HepG2 (cell line): Measurements from ENCODE around the gene CLEC10A. TPM values are rescaled to one million over a fixed set of nuclear protein-coding genes. Genes with fewer than 3 reads are reported as not detected.

Experiments used
- ATAC-seq: fragments of 200-7000 bp; cut with Tn5 transposase; 3 replicates; pipeline ENCODE4 v1.9.1; 2020; ENCODE audit warnings: mild to moderate bottlenecking, moderate library complexity
- BruUV-seq: library from RNA; stranded (reverse); fragments of 400-500 nt; replicated peaks from 2 replicates; lab custom pipeline; 2021; lab: Mats Ljungman, UMichigan
- CTCF ChIA-PET: fragments of 300-600 bp; formaldehyde crosslinking; extraction: SDS; loops from one replicate; lab custom pipeline; 2021; ENCODE audit warnings: low total read pairs, inconsistent platforms, low intra/inter-chr PET ratio; lab: Yijun Ruan, JAX
- POLR2A ChIA-PET: fragments of 350-600 bp; sonication (Branson Sonifier 250); formaldehyde crosslinking; loops from one replicate; lab custom pipeline; 2020; ENCODE audit warnings: antibody characterized with exemption, inconsistent platforms; lab: Yijun Ruan, JAX
- DNase-seq: peaks from one replicate; pipeline ENCODE4 v3.0.0-alpha.2; 2015; ENCODE audit warnings: low spot score
- FAIRE-seq: peaks from 3 replicates; lab custom pipeline; 2011; peaks lifted over from hg19 to GRCh38; lab: Jason Lieb, UNC
- H2AFZ ChIP-seq: one replicate; pipeline ENCODE4 v1.6.1; 2011; ENCODE audit warnings: low read length, inconsistent platforms
- H3K27ac ChIP-seq: fragments of 300-600 bp; 3 replicates; pipeline ENCODE4 v1.8.0; 2011; ENCODE audit warnings: mixed run types, mild to moderate bottlenecking, mixed read lengths, low read length, inconsistent platforms; ENCODE audit not compliant: insufficient read depth; ENCODE audit errors: extremely low read length
- H3K27me3 ChIP-seq, 2 experiments: fragments of 200-600 bp in 1 of 2; 2 replicates in 1 of 2; 3 replicates in 1 of 2; pipeline versions ENCODE4 v1.6.0 to v1.8.0; 2011; ENCODE audit warnings: low read length in 2 of 2, mild to moderate bottlenecking in 2 of 2, moderate library complexity in 2 of 2, inconsistent platforms in 1 of 2; ENCODE audit not compliant: insufficient read depth in 2 of 2, control insufficient read depth in 1 of 2
- H3K36me3 ChIP-seq, 2 experiments: fragments of 200-600 bp in 1 of 2; replicated peaks in 1 of 2; 2 replicates in 1 of 2; 3 replicates in 1 of 2; pipeline versions ENCODE4 v1.5.1 to v1.8.0; 2011; ENCODE audit warnings: low read length in 2 of 2, inconsistent platforms in 1 of 2; ENCODE audit not compliant: insufficient read depth in 2 of 2, control insufficient read depth in 1 of 2
- H3K4me1 ChIP-seq: 2 replicates; pipeline ENCODE4 v1.5.1; 2012; ENCODE audit warnings: low read length, inconsistent platforms; ENCODE audit not compliant: insufficient read depth
- H3K4me2 ChIP-seq: 2 replicates; pipeline ENCODE4 v1.6.0; 2011; ENCODE audit warnings: low read depth, low read length, inconsistent platforms
- H3K4me3 ChIP-seq, 3 experiments: fragments of 200-600 bp in 1 of 3; sonication (generic), shearing (Covaris generic) in 1 of 3; replicated peaks in 1 of 3; 2 replicates each; pipeline ENCODE4 v1.5.1; 2011 to 2016; ENCODE audit warnings: low read length in 3 of 3, inconsistent platforms in 2 of 3, low read depth in 2 of 3, mild to moderate bottlenecking in 2 of 3, control low read depth in 1 of 3, mixed read lengths in 1 of 3; ENCODE audit not compliant: insufficient read depth in 1 of 3
- H3K79me2 ChIP-seq: one replicate; pipeline ENCODE4 v1.6.1; 2011; ENCODE audit warnings: low read length, inconsistent platforms; ENCODE audit not compliant: insufficient read depth
- H3K9ac ChIP-seq: 2 replicates; pipeline ENCODE4 v1.6.0; 2011; ENCODE audit warnings: mild to moderate bottlenecking, low read depth, low read length, inconsistent platforms; ENCODE audit not compliant: insufficient read depth
- H3K9me3 ChIP-seq: 2 replicates; pipeline ENCODE4 v1.5.1; 2012; ENCODE audit warnings: mild to moderate bottlenecking, low read length
- H4K20me1 ChIP-seq: 2 replicates; pipeline ENCODE4 v1.6.0; 2011; ENCODE audit warnings: inconsistent platforms, mild to moderate bottlenecking, low read length, moderate library complexity; ENCODE audit not compliant: insufficient read depth
- AKAP8 ChIP-seq: sonication (generic); formaldehyde crosslinking; IDR thresholded peaks from 2 replicates; pipeline ENCODE4 v1.5.1; 2020; ENCODE audit warnings: mild to moderate bottlenecking, missing genetic modification reagents
- HMGA1 ChIP-seq: sonication (generic); formaldehyde crosslinking; conservative IDR thresholded peaks from 2 replicates; pipeline ENCODE4 v1.4.0; 2020; ENCODE audit warnings: missing genetic modification reagents
- JDP2 ChIP-seq: sonication (generic); formaldehyde crosslinking; IDR thresholded peaks from 2 replicates; pipeline ENCODE4 v1.8.1; 2022; ENCODE audit warnings: missing genetic modification reagents, borderline replicate concordance
- KDM4B ChIP-seq: sonication (generic); formaldehyde crosslinking; IDR thresholded peaks from 2 replicates; pipeline ENCODE4 v1.4.0; 2020; ENCODE audit warnings: missing genetic modification reagents
- PHF5A ChIP-seq: IDR thresholded peaks from one replicate; pipeline ENCODE4 v1.6.1; 2018; ENCODE audit warnings: low read depth, missing genetic modification reagents; ENCODE audit not compliant: unreplicated experiment
- RXRB ChIP-seq: IDR thresholded peaks from 2 replicates; pipeline ENCODE4 v1.6.1; 2016; ENCODE audit warnings: borderline replicate concordance, missing genetic modification reagents, missing compliant biosample characterization
- WGBS: methylation state at CpG from one replicate; pipeline ENCODE4 v1.1.6; 2017; ENCODE audit warnings: low lambda C conversion rate; 5-methylcytosine and 5-hydroxymethylcytosine counted together
- in situ Hi-C: cut with HindIII; loops from 2 replicates; pipeline ENCODE4 v1.10.0; 2017; ENCODE audit warnings: low pct_unique_long_range_greater_than_20kb; ENCODE audit not compliant: extremely low pct_ligation_motif_present
- intact Hi-C: fragments of 100-400 bp; cut with micrococcal nuclease; formaldehyde crosslinking; loops from one replicate; pipeline ENCODE4 v1.10.0; 2022; ENCODE audit not compliant: unreplicated experiment
- polyA plus RNA-seq, 8 experiments: library from polyadenylated mRNA; depleted of rRNA in 3 of 8; stranded (reverse) in 7 of 8; unstranded in 1 of 8; fragments of >200 nt; fragmentation: Illumina TruSeq in 4 of 8; extraction: Trizol in 4 of 8; gene quantifications; 2 replicates each; pipeline versions ENCODE4 v1.2.1 to v1.2.3, GENCODE V29; 2011 to 2016; ENCODE audit warnings: low read depth in 4 of 8, missing spikeins in 1 of 8, mixed read lengths in 1 of 8; ENCODE audit not compliant: insufficient read depth in 1 of 8
- total RNA-seq, 5 experiments: library from RNA; depleted of rRNA; stranded (reverse); fragments of >200 nt; fragmentation: Illumina TruSeq; extraction: Trizol; gene quantifications; 2 replicates each; pipeline ENCODE4 v1.2.3, GENCODE V29; 2016; ENCODE audit warnings: low read depth in 1 of 5
- TF ChIP-seq, protein P1 (sequence below): sonication (generic); formaldehyde crosslinking; IDR thresholded peaks from 2 replicates; pipeline ENCODE4 v1.4.0; 2020; ENCODE audit warnings: missing genetic modification reagents, borderline replicate concordance

CLEC10A gene
- total and polyA plus RNA-seq, 2 of the 13 experiments (the other 11 are each of a cell fraction or from before 2014, with no cell fraction given): 0.33 TPM; not detected in 1

DNA sequence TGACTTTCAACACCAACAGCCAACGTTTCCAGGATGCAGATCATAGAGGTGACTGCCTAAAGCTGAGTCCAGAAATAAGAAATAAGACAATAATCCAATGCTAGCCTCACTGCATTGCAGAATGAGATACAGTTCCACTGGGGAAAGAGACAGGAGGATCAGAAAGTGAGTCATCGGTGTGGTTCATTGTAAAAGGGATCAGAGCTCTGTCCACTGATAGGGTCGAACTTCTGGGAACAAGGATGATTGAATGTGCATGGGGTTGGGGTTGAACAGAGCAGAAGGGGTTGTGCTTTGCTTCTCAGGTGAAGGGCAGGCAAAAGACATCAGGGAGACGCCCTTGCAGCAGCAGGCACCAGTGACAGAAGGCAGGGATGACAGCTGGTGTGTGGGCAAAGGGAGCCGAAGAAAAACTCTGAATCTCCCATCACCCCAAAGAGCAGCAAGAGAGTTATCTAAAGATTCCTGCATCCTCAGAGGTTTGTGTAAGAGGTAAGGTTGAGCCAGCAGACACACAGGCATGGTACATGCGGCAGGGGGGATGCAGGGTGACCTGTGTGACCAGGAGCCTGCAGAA is 16.4 kb downstream of the CLEC10A start:
- CTCF ChIA-PET: no interaction called here
- H3K4me3 ChIP-seq: no peak overlapping the region
- H3K9ac ChIP-seq: no peak overlapping the region
- no TSS peak for BruUV-seq
- POLR2A ChIA-PET: no interaction called here
- H2AFZ ChIP-seq: no peak overlapping the region
- 0 out of 5 replicates have a peak, but pooled peaks cover 0 to 9% of the 10 kb centered on the region in 2 experiments for H3K27me3 ChIP-seq
- no peaks in the 10 kb centered on the region for H3K36me3 ChIP-seq
- H3K4me1 ChIP-seq: peaks cover 8% of the 10 kb centered on the region
- no peak for FAIRE-seq
- H3K4me2 ChIP-seq: no peak overlapping the region
- in situ Hi-C loops (no loop called here), intact Hi-C loops (no loop called here)
- no peak for TF ChIP-seq PHF5A
- TF ChIP-seq RXRB (CRISPR knock-in tag): no peak
- TF ChIP-seq JDP2 (CRISPR knock-in tag): no peak
- TF ChIP-seq, protein P1, sequence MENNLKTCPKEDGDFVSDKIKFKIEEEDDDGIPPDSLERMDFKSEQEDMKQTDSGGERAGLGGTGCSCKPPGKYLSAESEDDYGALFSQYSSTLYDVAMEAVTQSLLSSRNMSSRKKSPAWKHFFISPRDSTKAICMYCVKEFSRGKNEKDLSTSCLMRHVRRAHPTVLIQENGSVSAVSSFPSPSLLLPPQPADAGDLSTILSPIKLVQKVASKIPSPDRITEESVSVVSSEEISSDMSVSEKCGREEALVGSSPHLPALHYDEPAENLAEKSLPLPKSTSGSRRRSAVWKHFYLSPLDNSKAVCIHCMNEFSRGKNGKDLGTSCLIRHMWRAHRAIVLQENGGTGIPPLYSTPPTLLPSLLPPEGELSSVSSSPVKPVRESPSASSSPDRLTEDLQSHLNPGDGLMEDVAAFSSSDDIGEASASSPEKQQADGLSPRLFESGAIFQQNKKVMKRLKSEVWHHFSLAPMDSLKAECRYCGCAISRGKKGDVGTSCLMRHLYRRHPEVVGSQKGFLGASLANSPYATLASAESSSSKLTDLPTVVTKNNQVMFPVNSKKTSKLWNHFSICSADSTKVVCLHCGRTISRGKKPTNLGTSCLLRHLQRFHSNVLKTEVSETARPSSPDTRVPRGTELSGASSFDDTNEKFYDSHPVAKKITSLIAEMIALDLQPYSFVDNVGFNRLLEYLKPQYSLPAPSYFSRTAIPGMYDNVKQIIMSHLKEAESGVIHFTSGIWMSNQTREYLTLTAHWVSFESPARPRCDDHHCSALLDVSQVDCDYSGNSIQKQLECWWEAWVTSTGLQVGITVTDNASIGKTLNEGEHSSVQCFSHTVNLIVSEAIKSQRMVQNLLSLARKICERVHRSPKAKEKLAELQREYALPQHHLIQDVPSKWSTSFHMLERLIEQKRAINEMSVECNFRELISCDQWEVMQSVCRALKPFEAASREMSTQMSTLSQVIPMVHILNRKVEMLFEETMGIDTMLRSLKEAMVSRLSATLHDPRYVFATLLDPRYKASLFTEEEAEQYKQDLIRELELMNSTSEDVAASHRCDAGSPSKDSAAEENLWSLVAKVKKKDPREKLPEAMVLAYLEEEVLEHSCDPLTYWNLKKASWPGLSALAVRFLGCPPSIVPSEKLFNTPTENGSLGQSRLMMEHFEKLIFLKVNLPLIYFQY: no peak
- no peak for TF ChIP-seq AKAP8 (CRISPR knock-in tag)
- TF ChIP-seq HMGA1: no peak
- TF ChIP-seq KDM4B: no peak
- H3K27ac ChIP-seq: no peak overlapping the region
- H3K9me3 ChIP-seq: peaks cover 11% of the 10 kb centered on the region
- no peaks in the 10 kb centered on the region for H3K79me2 ChIP-seq
- no peak for DNase-seq
- WGBS: 39% methylated on average over 6 of the region's 6 CpGs
- H4K20me1 ChIP-seq: no peaks in the 10 kb centered on the region
- no peak for ATAC-seq
